ENCODE data around the gene SLC6A5.

DNA sequence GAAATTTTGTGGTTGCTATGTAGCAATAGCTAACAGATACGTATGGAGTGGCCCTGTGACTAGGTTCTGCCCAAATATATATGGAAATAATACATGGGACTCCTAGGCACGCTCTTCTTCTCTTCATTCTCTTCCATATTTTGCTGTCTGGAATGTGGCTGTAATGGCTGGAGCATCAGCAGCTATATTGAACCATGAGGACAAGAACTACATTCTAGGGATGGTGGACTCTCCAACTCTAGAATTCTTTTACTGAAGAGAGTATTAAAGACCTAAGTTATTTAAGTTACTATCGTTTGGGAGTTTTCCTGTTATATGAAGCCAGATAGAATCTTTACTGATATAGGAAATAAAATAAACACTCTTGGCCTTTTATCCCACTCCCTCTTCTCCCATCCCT is 62.4 kb downstream of the SLC6A5 start:
- TF ChIP-seq, protein P1, sequence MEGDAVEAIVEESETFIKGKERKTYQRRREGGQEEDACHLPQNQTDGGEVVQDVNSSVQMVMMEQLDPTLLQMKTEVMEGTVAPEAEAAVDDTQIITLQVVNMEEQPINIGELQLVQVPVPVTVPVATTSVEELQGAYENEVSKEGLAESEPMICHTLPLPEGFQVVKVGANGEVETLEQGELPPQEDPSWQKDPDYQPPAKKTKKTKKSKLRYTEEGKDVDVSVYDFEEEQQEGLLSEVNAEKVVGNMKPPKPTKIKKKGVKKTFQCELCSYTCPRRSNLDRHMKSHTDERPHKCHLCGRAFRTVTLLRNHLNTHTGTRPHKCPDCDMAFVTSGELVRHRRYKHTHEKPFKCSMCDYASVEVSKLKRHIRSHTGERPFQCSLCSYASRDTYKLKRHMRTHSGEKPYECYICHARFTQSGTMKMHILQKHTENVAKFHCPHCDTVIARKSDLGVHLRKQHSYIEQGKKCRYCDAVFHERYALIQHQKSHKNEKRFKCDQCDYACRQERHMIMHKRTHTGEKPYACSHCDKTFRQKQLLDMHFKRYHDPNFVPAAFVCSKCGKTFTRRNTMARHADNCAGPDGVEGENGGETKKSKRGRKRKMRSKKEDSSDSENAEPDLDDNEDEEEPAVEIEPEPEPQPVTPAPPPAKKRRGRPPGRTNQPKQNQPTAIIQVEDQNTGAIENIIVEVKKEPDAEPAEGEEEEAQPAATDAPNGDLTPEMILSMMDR (IDR thresholded peaks at IDR 0.05; ENCODE audit: low read depth, low read length, poor library complexity, severe bottlenecking): no peak
- TF ChIP-seq EZH2phosphoT487 (IDR thresholded peaks at IDR 0.05; ENCODE audit: borderline replicate concordance, low read length): no peak
